ENCODE results near the gene PSG4.
"Not testable (repeated sequence)": the region's sequence is repeated elsewhere in the genome, so short reads cannot be mapped to it uniquely, and the experiment has no call there.

Gene PSG4

DNA sequence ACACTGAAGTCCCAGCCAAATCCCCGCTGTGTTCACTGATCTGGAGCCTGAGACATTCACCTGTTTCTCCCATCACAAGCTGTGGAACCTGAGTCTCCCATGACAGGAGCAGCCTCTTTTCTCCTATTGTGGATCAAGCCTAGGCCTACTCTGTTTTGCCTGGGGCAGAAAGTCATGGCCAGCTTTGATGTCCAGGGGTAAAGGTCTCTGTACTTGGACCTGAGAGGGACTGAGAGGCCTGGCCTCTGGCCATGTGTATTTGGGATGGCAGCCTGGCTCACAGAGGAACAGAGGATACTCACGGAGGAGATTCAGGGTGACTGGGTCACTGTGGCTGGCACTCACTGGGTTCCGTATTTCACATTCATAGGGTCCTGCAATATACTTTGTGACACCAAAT, 26.9 kb downstream of the PSG4 start:
- H3K4me3 ChIP-seq (ENCODE audit: low read depth in 1 of 2, low read length in 2 of 2); H3K4me1 ChIP-seq (ENCODE audit: control insufficient read depth in 1 of 2, insufficient read depth in 2 of 2, low read length in 2 of 2); H3K9ac ChIP-seq (ENCODE audit: low read depth in 1 of 2, low read length in 2 of 2); H3K9me3 ChIP-seq (ENCODE audit: control insufficient read depth in 1 of 2, low read length in 2 of 2); H3K27me3 ChIP-seq (ENCODE audit: control insufficient read depth in 1 of 2, insufficient read depth in 2 of 2, low read length in 2 of 2); H3K27ac ChIP-seq (ENCODE audit: low read depth, low read length); H3K36me3 ChIP-seq (ENCODE audit: control insufficient read depth in 1 of 2, insufficient read depth in 2 of 2, low read length in 2 of 2): not testable (repeated sequence)

DNA sequence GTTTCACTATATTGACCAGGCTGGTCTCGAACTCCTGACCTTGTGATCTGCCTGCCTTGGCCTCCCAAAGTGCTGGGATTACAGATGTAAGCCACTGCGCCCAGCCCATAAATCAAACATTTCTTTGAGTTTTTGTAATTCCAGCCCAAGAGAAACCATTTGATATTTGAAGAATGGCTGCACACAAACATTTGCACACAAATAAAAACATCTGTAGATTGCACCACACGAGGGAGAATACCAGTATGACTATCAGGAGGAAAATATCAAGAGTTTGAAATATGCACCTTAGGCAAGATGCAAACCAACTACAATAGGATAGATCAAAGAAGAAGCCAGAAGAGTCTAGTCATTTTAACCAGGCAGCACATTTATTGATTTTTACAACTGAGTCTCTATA, 39.5 kb downstream of the PSG4 start:
- H3K4me3 ChIP-seq (ENCODE audit: low read depth in 1 of 2, low read length in 2 of 2); H3K27ac ChIP-seq (ENCODE audit: low read depth, low read length); H3K9me3 ChIP-seq (ENCODE audit: control insufficient read depth in 1 of 2, low read length in 2 of 2); H3K9ac ChIP-seq (ENCODE audit: low read depth in 1 of 2, low read length in 2 of 2); H3K27me3 ChIP-seq (ENCODE audit: control insufficient read depth in 1 of 2, insufficient read depth in 2 of 2, low read length in 2 of 2); H3K36me3 ChIP-seq (ENCODE audit: control insufficient read depth in 1 of 2, insufficient read depth in 2 of 2, low read length in 2 of 2); H3K4me1 ChIP-seq (ENCODE audit: control insufficient read depth in 1 of 2, insufficient read depth in 2 of 2, low read length in 2 of 2): not testable (repeated sequence)

DNA sequence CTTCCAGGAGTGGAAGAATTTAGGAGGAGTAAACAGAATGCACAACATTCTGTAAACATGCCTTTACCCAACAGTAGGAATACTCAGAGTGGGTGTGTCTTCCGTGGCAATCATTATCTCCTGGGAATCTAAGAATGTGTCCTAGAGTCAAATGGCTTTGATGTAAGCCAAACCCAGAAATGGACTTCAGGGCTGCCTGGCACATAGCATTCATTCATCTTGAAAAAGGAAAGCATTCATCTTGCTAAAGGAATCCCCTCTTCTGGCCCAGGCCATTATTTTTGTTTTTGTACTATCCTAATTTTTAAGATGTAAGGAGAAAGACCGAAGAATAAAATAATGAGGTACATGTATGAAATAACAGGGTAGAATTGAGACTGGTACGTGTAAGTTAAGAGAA, 42.3 kb downstream of the PSG4 start:
- H3K9ac ChIP-seq (ENCODE audit: low read depth in 1 of 2, low read length in 2 of 2); H3K27me3 ChIP-seq (ENCODE audit: control insufficient read depth in 1 of 2, insufficient read depth in 2 of 2, low read length in 2 of 2); H3K9me3 ChIP-seq (ENCODE audit: control insufficient read depth in 1 of 2, low read length in 2 of 2); H3K4me3 ChIP-seq (ENCODE audit: low read depth in 1 of 2, low read length in 2 of 2); H3K4me1 ChIP-seq (ENCODE audit: control insufficient read depth in 1 of 2, insufficient read depth in 2 of 2, low read length in 2 of 2); H3K36me3 ChIP-seq (ENCODE audit: control insufficient read depth in 1 of 2, insufficient read depth in 2 of 2, low read length in 2 of 2); H3K27ac ChIP-seq (ENCODE audit: low read depth, low read length): not testable (repeated sequence)

DNA sequence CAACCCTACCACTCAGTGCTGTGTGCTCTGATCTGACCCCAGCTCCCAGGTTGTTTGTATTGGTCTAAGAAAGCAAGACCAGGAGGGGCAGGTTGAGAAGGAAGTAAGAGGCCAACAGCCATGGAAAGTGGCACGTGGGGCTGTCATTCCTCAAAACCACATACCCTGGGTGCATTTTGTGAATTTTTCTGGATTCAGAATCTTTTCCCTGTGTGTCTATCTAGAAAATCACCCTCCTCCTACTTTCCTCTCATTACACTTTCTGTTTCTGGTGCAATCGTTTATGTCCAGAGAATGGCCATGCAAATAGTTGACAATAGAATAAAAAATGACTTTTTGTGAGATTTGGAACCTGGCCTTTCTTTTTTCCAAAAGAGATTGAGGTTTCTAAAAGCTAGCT, 43.2 kb downstream of the PSG4 start:
- H3K4me3 ChIP-seq (ENCODE audit: low read depth in 1 of 2, low read length in 2 of 2); H3K36me3 ChIP-seq (ENCODE audit: control insufficient read depth in 1 of 2, insufficient read depth in 2 of 2, low read length in 2 of 2); H3K27ac ChIP-seq (ENCODE audit: low read depth, low read length): not testable (repeated sequence)

DNA sequence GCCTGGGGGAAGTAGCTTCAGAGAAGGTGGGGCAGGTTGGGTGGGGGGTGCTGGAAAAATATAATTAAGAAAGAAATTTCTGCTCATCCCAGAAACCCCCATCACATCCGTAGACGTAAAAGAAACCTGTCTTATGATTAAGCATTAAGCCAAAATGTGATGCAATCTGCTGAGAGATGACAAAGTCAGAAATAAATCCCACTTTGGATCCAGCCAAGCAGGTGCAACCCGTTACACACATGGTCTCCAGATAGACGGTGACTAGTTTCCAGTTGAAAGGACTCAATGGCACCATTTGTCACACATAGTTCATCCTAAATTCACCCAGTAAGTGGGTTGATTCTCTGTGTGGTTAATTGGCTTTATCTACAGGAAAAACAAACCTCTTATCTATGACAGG, 53.2 kb downstream of the PSG4 start:
- Histone ChIP-seq H3K4me3 (ENCODE audit: low read depth in 1 of 2, low read length in 2 of 2) (no peak overlapping the region), H3K27me3 (ENCODE audit: control insufficient read depth in 1 of 2, insufficient read depth in 2 of 2, low read length in 2 of 2) (no peaks in the 10 kb centered on the region), H3K9ac (ENCODE audit: low read depth in 1 of 2, low read length in 2 of 2) (no peak overlapping the region), H3K4me1 (ENCODE audit: control insufficient read depth in 1 of 2, insufficient read depth in 2 of 2, low read length in 2 of 2) (no peaks in the 10 kb centered on the region), H3K27ac (ENCODE audit: low read depth, low read length) (no peak overlapping the region), H3K36me3 (ENCODE audit: control insufficient read depth in 1 of 2, insufficient read depth in 2 of 2, low read length in 2 of 2) (no peaks in the 10 kb centered on the region), H3K9me3 (ENCODE audit: control insufficient read depth in 1 of 2, low read length in 2 of 2) (peaks cover 0 to 2% of the 10 kb centered on the region in 2 donors)

More for the DNA sequence above, 43.2 kb downstream of the PSG4 start:
- not testable (repeated sequence) for H3K27me3 ChIP-seq (ENCODE audit: control insufficient read depth in 1 of 2, insufficient read depth in 2 of 2, low read length in 2 of 2); H3K9me3 ChIP-seq (ENCODE audit: control insufficient read depth in 1 of 2, low read length in 2 of 2); H3K9ac ChIP-seq (ENCODE audit: low read depth in 1 of 2, low read length in 2 of 2); H3K4me1 ChIP-seq (ENCODE audit: control insufficient read depth in 1 of 2, insufficient read depth in 2 of 2, low read length in 2 of 2)

DNA sequence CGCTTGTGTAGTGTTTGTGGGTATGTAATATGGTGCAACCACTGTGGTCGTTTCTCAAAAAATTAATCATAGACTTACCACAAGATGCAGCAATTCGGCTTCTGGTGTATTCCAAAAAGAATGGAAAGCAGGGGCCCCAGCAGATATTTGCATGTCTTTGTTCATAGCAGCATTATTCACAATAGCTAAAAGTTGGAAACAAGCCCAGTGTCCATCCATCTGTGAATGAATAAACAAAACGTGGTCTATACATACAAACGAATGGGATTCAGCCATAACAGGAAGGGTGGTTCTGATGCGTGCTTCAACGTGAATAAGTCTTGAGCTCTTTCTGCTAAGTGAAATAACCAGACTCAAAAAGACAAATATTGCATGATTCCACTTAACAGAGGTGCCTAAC, 55.6 kb downstream of the PSG4 start:
- H3K4me3 ChIP-seq (ENCODE audit: low read depth in 1 of 2, low read length in 2 of 2); H3K27ac ChIP-seq (ENCODE audit: low read depth, low read length); H3K9me3 ChIP-seq (ENCODE audit: control insufficient read depth in 1 of 2, low read length in 2 of 2); H3K36me3 ChIP-seq (ENCODE audit: control insufficient read depth in 1 of 2, insufficient read depth in 2 of 2, low read length in 2 of 2); H3K27me3 ChIP-seq (ENCODE audit: control insufficient read depth in 1 of 2, insufficient read depth in 2 of 2, low read length in 2 of 2); H3K9ac ChIP-seq (ENCODE audit: low read depth in 1 of 2, low read length in 2 of 2); H3K4me1 ChIP-seq (ENCODE audit: control insufficient read depth in 1 of 2, insufficient read depth in 2 of 2, low read length in 2 of 2): not testable (repeated sequence)

DNA sequence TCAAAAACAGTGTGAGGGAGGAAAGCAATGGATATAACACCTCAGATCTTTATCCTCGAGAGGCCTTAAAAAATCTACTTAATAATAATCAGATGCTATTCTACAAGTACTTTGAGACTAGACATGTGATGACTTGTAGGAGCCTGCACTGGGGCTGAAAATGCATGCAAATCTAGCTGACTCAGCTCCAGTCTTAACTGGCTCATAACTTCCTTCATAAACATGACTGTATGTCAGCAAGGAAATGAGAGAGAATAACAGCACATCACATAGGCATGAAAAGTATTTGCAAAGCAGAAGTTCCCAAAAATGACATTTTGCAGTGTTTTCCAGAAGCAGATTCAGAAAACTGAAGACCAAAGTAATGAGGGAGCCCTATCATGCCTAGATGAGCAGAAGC, 57.2 kb downstream of the PSG4 start:
- no peaks in the 10 kb centered on the region for H3K36me3 ChIP-seq (ENCODE audit: control insufficient read depth in 1 of 2, insufficient read depth in 2 of 2, low read length in 2 of 2)
- no peaks in the 10 kb centered on the region for H3K27me3 ChIP-seq (ENCODE audit: control insufficient read depth in 1 of 2, insufficient read depth in 2 of 2, low read length in 2 of 2)
- H3K9me3 ChIP-seq (ENCODE audit: control insufficient read depth in 1 of 2, low read length in 2 of 2), result no peaks in the 10 kb centered on the region
- H3K4me1 ChIP-seq (ENCODE audit: control insufficient read depth in 1 of 2, insufficient read depth in 2 of 2, low read length in 2 of 2), result no peaks in the 10 kb centered on the region
- H3K4me3 ChIP-seq (ENCODE audit: low read depth in 1 of 2, low read length in 2 of 2), result no peak overlapping the region
- no peak overlapping the region for H3K9ac ChIP-seq (ENCODE audit: low read depth in 1 of 2, low read length in 2 of 2)
- H3K27ac ChIP-seq (ENCODE audit: low read depth, low read length), result no peak overlapping the region
